A673 (cell line): ENCODE results near the gene ZBTB20.

Source experiments
- CTCF ChIP-seq: fragments of 300-800, 200-600 bp; sonication (generic); conservative IDR thresholded peaks from 2 replicates; pipeline ENCODE4 v1.5.1; 2017; ENCODE audit warnings: low read depth, mild to moderate bottlenecking, antibody characterized with exemption, low read length, moderate library complexity, mixed read lengths
- EZH2 ChIP-seq: fragments of 200-600 bp; sonication (generic); IDR thresholded peaks from 2 replicates; pipeline ENCODE4 v1.6.1; 2017; ENCODE audit warnings: borderline replicate concordance, low read depth, mild to moderate bottlenecking, mixed read lengths, antibody characterized with exemption, low read length; ENCODE audit not compliant: poor library complexity, severe bottlenecking

- TF ChIP-seq CTCF (peak; percentile 63), EZH2 (no peak)
Measured at GRCh38 chr3:114336122-114336697, 810.9 kb downstream of the ZBTB20 start.
